Karpas-422 (cell line): ENCODE measurements around the gene SLC22A2. TPM values are rescaled to one million over a fixed set of nuclear protein-coding genes. Genes with fewer than 3 reads are reported as not detected.

Experiments used
- DNase-seq: peaks from one replicate; pipeline ENCODE4 v3.0.0-alpha.2; 2015
- H2AFZ ChIP-seq: fragments of 200-600 bp; sonication (generic); 2 replicates; pipeline ENCODE4 v1.6.1; 2014; ENCODE audit warnings: antibody characterized with exemption, low read length, mixed read lengths
- H3K27ac ChIP-seq: fragments of 200-600 bp; sonication (generic); 2 replicates; pipeline ENCODE4 v1.5.1; 2014; ENCODE audit warnings: mild to moderate bottlenecking, low read length, moderate library complexity
- H3K27me3 ChIP-seq: fragments of 200-600 bp; sonication (generic); 2 replicates; pipeline ENCODE4 v1.6.1; 2014; ENCODE audit warnings: low read length, mixed read lengths
- H3K36me3 ChIP-seq: fragments of 200-600 bp; sonication (generic); 2 replicates; pipeline ENCODE4 v1.6.1; 2014; ENCODE audit warnings: low read length, mixed read lengths; ENCODE audit not compliant: insufficient read depth
- H3K4me1 ChIP-seq: fragments of 200-600 bp; sonication (generic); 2 replicates; pipeline ENCODE4 v1.6.1; 2014; ENCODE audit warnings: mild to moderate bottlenecking, low read length, mixed read lengths
- H3K4me2 ChIP-seq: fragments of 200-600 bp; sonication (generic); 2 replicates; pipeline ENCODE4 v1.6.1; 2014; ENCODE audit warnings: low read length, low read depth, mild to moderate bottlenecking; ENCODE audit not compliant: poor library complexity, severe bottlenecking
- H3K4me3 ChIP-seq: fragments of 200-600 bp; sonication (generic); 2 replicates; pipeline ENCODE4 v1.5.1; 2014; ENCODE audit warnings: mild to moderate bottlenecking, antibody characterized with exemption, low read length, mixed read lengths
- H3K79me2 ChIP-seq: fragments of 200-600 bp; sonication (generic); 2 replicates; pipeline ENCODE4 v1.6.1; 2014; ENCODE audit warnings: mild to moderate bottlenecking, low read length, mixed read lengths
- H3K9ac ChIP-seq: fragments of 200-600 bp; sonication (generic); 2 replicates; pipeline ENCODE4 v1.6.0; 2014; ENCODE audit warnings: low read length
- H3K9me2 ChIP-seq: fragments of 200-600 bp; sonication (generic), shearing (Covaris generic); replicated peaks from 2 replicates; pipeline ENCODE4 v1.6.0; 2014; ENCODE audit warnings: mild to moderate bottlenecking, low read length, moderate library complexity; ENCODE audit not compliant: insufficient read depth
- H3K9me3 ChIP-seq: fragments of 300-700, 200-600 bp; sonication (generic); 2 replicates; pipeline ENCODE4 v1.6.1; 2014; ENCODE audit warnings: low read length, mixed read lengths
- H4K20me1 ChIP-seq: fragments of 200-600 bp; sonication (generic); 2 replicates; pipeline ENCODE4 v1.6.1; 2014; ENCODE audit warnings: mild to moderate bottlenecking, antibody characterized with exemption, low read length, low read depth; ENCODE audit not compliant: insufficient read depth
- total RNA-seq: library from RNA; depleted of rRNA; stranded (reverse); fragments of >200 nt; shearing (Covaris generic); gene quantifications from 2 replicates; pipeline ENCODE4 v1.2.3, GENCODE V29; 2014; ENCODE audit warnings: low replicate concordance

The SLC22A2 gene
- total RNA-seq, 1 experiment from 2014 or later = not detected

GRCh38 chr6:160260803-160261450 lies 2.3 kb upstream of the SLC22A2 start:
- no peak overlapping the region for H3K4me3 ChIP-seq
- H3K36me3 ChIP-seq = no peaks in the 10 kb centered on the region
- H3K4me1 ChIP-seq = no peaks in the 10 kb centered on the region
- no peaks in the 10 kb centered on the region for H4K20me1 ChIP-seq
- H3K27me3 ChIP-seq = no peaks in the 10 kb centered on the region
- H3K79me2 ChIP-seq = no peaks in the 10 kb centered on the region
- H3K27ac ChIP-seq = no peak overlapping the region
- H3K9me3 ChIP-seq = no peaks in the 10 kb centered on the region
- H3K9ac ChIP-seq = no peak overlapping the region
- H3K9me2 ChIP-seq = no peaks in the 10 kb centered on the region
- no peak overlapping the region for H2AFZ ChIP-seq
- H3K4me2 ChIP-seq = no peak overlapping the region
- peak; percentile 38 for DNase-seq

DNA sequence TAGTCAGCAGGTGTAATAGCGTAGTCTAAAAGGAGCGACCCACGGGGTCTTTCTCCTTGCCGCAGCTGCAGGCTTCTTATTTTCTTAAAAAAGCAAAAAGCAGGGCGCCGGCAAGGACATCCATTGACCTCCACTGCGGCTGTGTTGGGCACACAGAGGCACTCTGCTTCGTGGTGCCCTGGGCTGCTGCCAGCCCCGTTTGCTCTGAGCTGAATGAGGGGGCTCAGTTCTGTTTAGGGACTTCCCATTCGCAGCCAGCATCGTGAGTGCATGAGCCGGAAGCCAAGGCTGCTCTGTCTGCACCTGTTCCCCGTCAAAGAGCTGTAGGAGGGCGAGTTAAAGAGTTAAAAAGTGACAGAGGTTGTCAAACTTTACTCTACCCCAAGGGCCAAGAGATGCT lies 1.7 kb upstream of the SLC22A2 start:
- no peaks in the 10 kb centered on the region for H3K79me2 ChIP-seq
- no peak for DNase-seq
- H3K4me1 ChIP-seq = no peaks in the 10 kb centered on the region
- H2AFZ ChIP-seq = no peak overlapping the region
- no peak overlapping the region for H3K4me2 ChIP-seq
- no peaks in the 10 kb centered on the region for H3K27me3 ChIP-seq
- no peak overlapping the region for H3K4me3 ChIP-seq
- no peaks in the 10 kb centered on the region for H3K36me3 ChIP-seq
- H3K27ac ChIP-seq = no peak overlapping the region
- H3K9me2 ChIP-seq = no peaks in the 10 kb centered on the region
- no peak overlapping the region for H3K9ac ChIP-seq
- H4K20me1 ChIP-seq = no peaks in the 10 kb centered on the region
- no peaks in the 10 kb centered on the region for H3K9me3 ChIP-seq

GRCh38 chr6:160259598-160259997 lies 977 bp upstream of the SLC22A2 start:
- Histone ChIP-seq H3K4me1 (no peaks in the 10 kb centered on the region), H4K20me1 (no peaks in the 10 kb centered on the region), H3K36me3 (no peaks in the 10 kb centered on the region), H3K9ac (no peak overlapping the region), H3K4me2 (no peak overlapping the region), H3K79me2 (no peaks in the 10 kb centered on the region), H3K27ac (no peak overlapping the region), H3K9me2 (no peaks in the 10 kb centered on the region), H2AFZ (no peak overlapping the region), H3K27me3 (no peaks in the 10 kb centered on the region), H3K4me3 (no peak overlapping the region), H3K9me3 (no peaks in the 10 kb centered on the region)
- peak; percentile 14 for DNase-seq

DNA sequence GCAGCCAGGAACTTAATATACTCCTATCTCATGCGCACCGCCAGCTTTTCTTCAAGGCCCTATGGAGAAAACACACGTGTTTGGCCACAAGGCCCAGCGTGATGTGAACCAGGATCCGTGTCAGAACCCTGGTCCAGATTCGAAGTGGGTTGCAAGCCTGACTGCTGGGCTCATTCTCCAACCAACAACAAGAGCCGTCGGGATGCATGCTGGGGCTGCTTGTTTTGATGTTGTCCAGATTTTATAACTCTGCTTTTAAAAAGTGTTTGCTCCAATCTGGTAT lies 463 bp upstream of the SLC22A2 start:
- H3K79me2 ChIP-seq = no peaks in the 10 kb centered on the region
- no peaks in the 10 kb centered on the region for H4K20me1 ChIP-seq
- H3K4me1 ChIP-seq = no peaks in the 10 kb centered on the region
- no peak overlapping the region for H3K4me2 ChIP-seq
- H3K9me2 ChIP-seq = no peaks in the 10 kb centered on the region
- no peaks in the 10 kb centered on the region for H3K36me3 ChIP-seq
- no peak overlapping the region for H2AFZ ChIP-seq
- H3K4me3 ChIP-seq = no peak overlapping the region
- H3K9me3 ChIP-seq = no peaks in the 10 kb centered on the region
- H3K27ac ChIP-seq = no peak overlapping the region
- DNase-seq = no peak
- no peaks in the 10 kb centered on the region for H3K27me3 ChIP-seq
- H3K9ac ChIP-seq = no peak overlapping the region

- H3K4me2 ChIP-seq = no peak overlapping the region
- no peaks in the 10 kb centered on the region for H3K36me3 ChIP-seq
- no peak overlapping the region for H3K9ac ChIP-seq
- H2AFZ ChIP-seq = no peak overlapping the region
- no peaks in the 10 kb centered on the region for H4K20me1 ChIP-seq
- no peaks in the 10 kb centered on the region for H3K9me3 ChIP-seq
- no peak for DNase-seq
- no peaks in the 10 kb centered on the region for H3K4me1 ChIP-seq
- H3K4me3 ChIP-seq = no peak overlapping the region
- no peak overlapping the region for H3K27ac ChIP-seq
- no peaks in the 10 kb centered on the region for H3K27me3 ChIP-seq
- no peaks in the 10 kb centered on the region for H3K9me2 ChIP-seq
- H3K79me2 ChIP-seq = no peaks in the 10 kb centered on the region
Observed at GRCh38 chr6:160256445-160256844, 2.2 kb downstream of the SLC22A2 start.

GRCh38 chr6:160254467-160255312 lies 3.9 kb downstream of the SLC22A2 start:
- no peak overlapping the region for H3K9ac ChIP-seq
- H3K4me3 ChIP-seq = no peak overlapping the region
- no peak overlapping the region for H3K27ac ChIP-seq
- DNase-seq = no peak
- H3K36me3 ChIP-seq = no peaks in the 10 kb centered on the region
- H4K20me1 ChIP-seq = no peaks in the 10 kb centered on the region
- no peaks in the 10 kb centered on the region for H3K79me2 ChIP-seq
- H3K4me1 ChIP-seq = no peaks in the 10 kb centered on the region
- no peaks in the 10 kb centered on the region for H3K27me3 ChIP-seq
- no peak overlapping the region for H2AFZ ChIP-seq
- H3K9me3 ChIP-seq = no peaks in the 10 kb centered on the region
- H3K4me2 ChIP-seq = no peak overlapping the region
- H3K9me2 ChIP-seq = no peaks in the 10 kb centered on the region

DNA sequence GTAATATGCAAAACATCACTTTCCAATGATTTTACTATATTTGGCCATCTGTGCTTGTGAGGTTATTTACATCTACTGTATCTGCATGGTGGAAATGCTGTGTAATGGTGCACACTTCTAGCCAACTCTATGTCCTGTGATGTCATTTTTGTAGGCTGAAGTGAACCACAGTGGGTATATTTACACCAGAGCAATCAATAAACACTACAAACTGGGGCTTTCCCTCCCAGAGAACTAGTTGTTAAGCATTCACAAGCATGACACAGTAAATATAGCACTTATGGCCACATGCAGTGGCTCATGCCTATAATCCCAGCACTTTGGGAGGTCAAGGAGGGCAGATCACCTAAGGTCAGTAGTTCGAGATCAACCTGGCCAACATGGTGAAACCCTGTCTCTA lies 4.9 kb downstream of the SLC22A2 start:
- H3K79me2 ChIP-seq = no peaks in the 10 kb centered on the region
- no peaks in the 10 kb centered on the region for H4K20me1 ChIP-seq
- H2AFZ ChIP-seq = no peak overlapping the region
- no peak overlapping the region for H3K4me2 ChIP-seq
- no peak overlapping the region for H3K9ac ChIP-seq
- no peaks in the 10 kb centered on the region for H3K4me1 ChIP-seq
- no peaks in the 10 kb centered on the region for H3K9me2 ChIP-seq
- DNase-seq = no peak
- H3K36me3 ChIP-seq = no peaks in the 10 kb centered on the region
- no peak overlapping the region for H3K4me3 ChIP-seq
- H3K9me3 ChIP-seq = no peaks in the 10 kb centered on the region
- H3K27me3 ChIP-seq = no peaks in the 10 kb centered on the region
- no peak overlapping the region for H3K27ac ChIP-seq

DNA sequence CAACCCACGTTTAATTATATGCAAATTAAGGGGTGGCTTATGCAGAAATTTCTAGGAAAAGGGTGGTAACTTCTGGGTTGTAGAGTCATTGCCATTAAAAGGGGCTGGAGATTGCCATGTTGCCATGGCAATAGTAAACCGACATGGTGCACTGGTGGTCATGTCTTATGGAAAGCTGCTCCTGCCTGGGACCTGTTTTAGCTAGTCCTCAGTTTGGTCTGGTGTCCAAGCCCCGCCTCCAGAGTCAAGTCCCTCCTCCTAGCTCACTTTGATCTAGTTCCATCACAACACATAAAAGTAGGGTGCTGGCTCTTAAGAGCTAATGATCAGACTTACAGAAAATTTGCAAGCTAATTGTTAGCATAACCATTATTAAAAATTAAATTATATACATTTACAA lies 5.3 kb downstream of the SLC22A2 start:
- H3K27me3 ChIP-seq = no peaks in the 10 kb centered on the region
- DNase-seq = no peak
- no peaks in the 10 kb centered on the region for H3K79me2 ChIP-seq
- no peak overlapping the region for H3K4me2 ChIP-seq
- no peaks in the 10 kb centered on the region for H4K20me1 ChIP-seq
- H2AFZ ChIP-seq = no peak overlapping the region
- H3K9ac ChIP-seq = no peak overlapping the region
- H3K36me3 ChIP-seq = no peaks in the 10 kb centered on the region
- H3K4me3 ChIP-seq = no peak overlapping the region
- H3K4me1 ChIP-seq = no peaks in the 10 kb centered on the region
- no peaks in the 10 kb centered on the region for H3K9me2 ChIP-seq
- H3K27ac ChIP-seq = no peak overlapping the region
- no peaks in the 10 kb centered on the region for H3K9me3 ChIP-seq
